NCI-H82 treated with DMSO at 0.1 percent for 48 hours (cell line): ENCODE data around the gene CD36.
"Not testable (repeated sequence)": the region's sequence is repeated elsewhere in the genome, so short reads cannot be mapped to it uniquely, and the experiment has no call there.

ENCODE experiments used
- DNase-seq: peaks from one replicate; lab custom pipeline; 2025; ENCODE audit not compliant: unreplicated experiment; lab: John Stamatoyannopoulos, UW

Gene CD36

GRCh38 chr7:80649011-80649410 is 10.6 kb downstream of the CD36 start:
- DNase-seq: no peak

DNA sequence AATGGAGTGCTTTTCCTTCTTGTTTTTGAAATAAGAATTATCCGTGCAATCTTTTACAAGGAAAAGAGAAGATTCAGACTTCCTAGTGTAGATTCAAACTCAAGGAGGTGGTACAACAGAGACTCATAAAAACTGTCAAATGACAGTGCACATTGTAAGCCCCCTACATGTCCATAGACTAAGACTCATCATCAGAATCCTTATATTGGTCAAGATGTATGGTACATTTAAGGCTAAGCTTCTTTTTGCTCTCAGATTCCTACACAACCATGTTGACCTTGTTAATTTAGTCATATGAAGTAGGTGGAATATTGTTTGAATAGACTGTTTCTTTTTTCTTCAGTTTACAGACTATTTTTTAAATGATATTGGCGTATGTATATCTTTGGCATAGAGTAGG is 11.6 kb downstream of the CD36 start:
- no peak for DNase-seq

DNA sequence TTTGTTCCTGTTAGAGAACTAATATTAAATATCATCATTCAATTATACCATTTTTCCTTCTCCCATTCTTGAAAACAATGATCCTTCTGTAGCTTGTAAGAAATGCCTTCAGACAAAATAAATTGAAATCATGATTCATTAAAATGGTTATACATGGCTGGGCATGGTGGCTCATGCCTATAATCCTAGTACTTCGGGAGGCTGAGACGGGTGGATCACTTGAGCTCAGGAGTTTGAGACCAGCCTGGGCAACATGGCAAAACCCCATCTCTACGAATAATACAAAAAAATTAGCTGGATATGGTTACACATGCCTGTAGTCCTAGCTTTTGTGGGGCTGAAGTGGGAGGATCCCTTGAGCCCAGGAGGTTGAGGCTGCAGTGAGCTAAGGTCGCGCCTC is 13.0 kb downstream of the CD36 start:
- no peak for DNase-seq

GRCh38 chr7:80653244-80653643 is 14.8 kb downstream of the CD36 start:
- DNase-seq: no peak

- no peak for DNase-seq
Observed at GRCh38 chr7:80654887-80655340, 16.5 kb downstream of the CD36 start.

- no peak for DNase-seq
Observed at GRCh38 chr7:80656029-80656428, 17.6 kb downstream of the CD36 start.

DNA sequence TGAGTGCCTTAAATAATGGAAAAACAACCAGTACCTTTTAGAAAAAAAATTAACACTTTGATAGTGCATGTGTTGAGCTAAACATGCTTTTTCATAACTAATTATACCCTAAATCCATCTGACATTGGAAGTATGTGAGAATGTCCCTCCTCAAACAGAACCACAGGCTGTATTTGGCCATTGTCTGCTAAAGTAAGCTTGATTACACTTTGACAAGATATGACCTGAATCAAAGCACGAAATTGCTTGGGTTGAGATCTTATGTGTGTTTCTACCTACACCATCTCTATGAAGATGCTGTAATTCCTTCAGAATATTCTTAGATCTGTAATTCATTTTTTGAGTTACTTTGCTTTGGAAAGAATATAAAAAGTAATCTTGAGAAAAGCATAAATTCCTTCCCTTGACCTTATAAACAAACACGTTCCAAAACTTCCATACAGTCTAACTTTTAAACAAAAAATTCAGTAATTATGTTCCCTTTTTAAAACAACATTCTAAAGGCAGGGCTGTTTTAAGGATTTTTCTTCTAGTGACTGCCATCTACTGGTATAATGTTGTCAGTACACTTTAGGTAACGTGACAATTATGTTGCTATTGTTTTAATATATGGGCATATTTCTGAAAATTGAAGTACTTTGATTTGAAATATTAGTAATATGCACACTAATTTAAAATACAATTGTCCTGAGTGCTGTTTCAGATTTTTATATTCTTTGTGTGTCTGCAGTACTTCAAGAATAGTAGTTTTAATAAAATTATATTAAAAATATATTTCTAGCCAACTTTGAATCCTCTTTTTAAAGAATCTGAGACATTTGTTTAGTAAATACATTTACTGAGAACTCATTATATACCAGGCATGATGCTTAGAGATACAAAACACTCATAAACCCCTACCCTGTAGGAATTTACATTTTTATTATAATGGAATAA is 20.9 kb downstream of the CD36 start:
- DNase-seq: no peak

DNA sequence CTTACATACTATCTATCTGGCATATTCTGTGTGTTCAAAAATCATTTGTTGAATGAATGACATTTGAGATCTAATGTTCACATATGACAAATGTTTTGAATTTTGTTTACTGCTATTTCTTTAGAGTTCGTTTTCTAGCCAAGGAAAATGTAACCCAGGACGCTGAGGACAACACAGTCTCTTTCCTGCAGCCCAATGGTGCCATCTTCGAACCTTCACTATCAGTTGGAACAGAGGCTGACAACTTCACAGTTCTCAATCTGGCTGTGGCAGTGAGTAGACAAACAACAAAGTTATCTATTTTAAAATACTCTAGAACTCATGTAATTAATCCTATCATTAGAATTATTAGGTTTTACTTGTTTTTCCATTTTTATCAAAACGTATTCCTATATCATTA is 22.5 kb downstream of the CD36 start:
- no peak for DNase-seq

DNA sequence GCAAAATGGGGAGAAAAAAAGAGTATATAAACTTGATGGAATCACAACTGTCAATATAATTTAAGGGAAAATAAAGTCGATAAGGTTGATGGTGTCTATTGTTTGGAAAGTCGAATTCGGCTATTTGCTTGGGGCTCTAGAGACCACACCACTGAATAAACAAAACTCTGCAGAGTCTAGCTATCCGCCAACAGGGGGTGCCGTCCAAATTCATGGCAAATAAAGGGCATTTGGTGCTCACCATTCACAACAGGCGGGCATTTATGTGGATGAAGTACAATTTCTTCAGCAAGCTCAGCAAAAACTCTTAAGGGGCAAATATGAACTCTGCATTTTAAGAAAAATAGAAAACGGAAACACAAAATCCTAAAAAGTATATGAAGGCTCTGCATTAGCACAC is 23.3 kb downstream of the CD36 start:
- no peak for DNase-seq

DNA sequence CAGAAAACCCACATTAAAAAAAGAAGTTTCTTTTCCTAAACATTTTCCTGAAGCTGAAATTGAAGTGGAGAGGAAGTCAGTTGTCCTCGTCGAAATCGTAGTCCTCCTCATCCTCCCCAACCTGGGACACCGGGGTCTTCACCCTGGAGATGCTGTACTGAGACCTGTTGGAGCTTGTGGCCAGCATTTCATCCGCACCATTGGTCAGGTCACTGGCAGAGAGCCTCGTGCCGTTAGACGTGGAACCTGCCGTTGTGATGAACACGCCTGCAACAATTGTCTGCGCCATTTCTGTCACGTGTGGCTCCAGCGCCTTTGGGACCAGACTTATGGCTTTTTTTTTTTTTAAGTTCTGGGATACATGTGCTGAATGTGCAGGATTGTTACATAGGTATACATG is 23.8 kb downstream of the CD36 start:
- no peak for DNase-seq

GRCh38 chr7:80665526-80665925 is 27.1 kb downstream of the CD36 start:
- DNase-seq: no peak

DNA sequence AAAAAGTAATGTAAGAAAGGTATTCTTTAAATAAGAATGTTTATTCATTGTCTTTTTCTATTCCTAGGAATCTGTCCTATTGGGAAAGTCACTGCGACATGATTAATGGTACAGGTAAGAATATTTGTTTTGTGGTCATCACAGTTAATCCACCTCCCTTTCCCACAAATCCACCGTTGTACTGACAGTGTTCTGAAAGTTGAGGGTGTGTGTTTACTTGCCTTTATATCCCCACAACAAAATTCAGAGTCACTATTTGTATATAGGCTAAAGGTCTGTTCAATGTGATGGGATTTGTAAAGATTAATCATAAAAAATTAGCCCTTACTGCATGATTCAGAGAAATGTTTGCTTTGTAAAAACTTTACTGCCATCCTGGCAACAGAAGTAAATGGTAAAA is 27.9 kb downstream of the CD36 start:
- no peak for DNase-seq

- not testable (repeated sequence) for DNase-seq
Observed at GRCh38 chr7:80669367-80669766, 30.9 kb downstream of the CD36 start.

DNA sequence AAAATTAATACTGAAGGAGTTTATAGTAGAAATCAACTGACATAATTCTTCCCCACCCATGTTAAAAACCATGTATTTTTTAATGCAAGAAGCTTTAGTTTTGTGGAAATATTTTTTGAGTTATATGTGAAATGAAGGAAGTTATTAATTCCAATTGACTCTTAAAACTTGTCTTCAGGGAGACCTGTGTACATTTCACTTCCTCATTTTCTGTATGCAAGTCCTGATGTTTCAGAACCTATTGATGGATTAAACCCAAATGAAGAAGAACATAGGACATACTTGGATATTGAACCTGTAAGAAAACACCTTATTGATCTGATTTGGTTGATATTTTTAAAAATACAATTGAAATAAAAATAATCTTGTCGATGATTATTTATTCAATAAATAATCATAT is 33.3 kb downstream of the CD36 start:
- no peak for DNase-seq

DNA sequence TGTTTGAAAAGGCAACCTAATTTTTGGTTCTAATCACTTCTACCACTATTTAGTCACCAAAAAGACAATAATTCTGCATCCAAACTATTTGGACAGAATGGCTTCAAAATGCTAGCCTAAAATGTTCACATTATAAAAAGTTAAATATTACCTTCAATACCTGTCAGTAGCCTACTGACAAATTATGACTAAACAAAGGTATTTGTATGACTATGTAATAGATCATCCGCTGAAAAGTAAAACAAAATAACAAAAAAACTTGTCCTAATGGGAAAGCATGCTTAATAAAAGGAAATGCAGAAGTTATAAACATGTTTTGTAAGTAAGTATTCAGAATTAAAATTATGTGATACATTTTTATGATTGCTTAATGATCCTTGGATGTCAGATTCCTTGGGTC is 36.6 kb downstream of the CD36 start:
- no peak for DNase-seq

- no peak for DNase-seq
Observed at GRCh38 chr7:80676404-80676803, 38.0 kb downstream of the CD36 start.

DNA sequence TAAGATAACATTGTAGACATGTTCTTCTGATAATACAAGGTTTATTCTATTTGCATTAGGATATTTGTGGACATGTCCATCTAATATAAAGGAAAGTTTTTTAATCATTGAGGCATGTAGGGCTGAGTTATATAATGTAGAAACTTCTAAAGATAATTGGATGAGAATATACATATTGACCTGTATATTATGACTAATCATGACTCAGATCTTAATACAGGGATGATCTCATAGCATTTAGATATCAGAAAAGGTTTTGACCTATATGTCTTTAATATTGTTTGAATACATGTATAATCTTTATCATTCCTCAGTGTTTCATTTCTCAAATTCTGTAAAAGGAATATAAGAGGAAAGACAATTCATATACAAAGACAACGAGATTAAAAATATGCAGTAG is 39.2 kb downstream of the CD36 start:
- no peak for DNase-seq

DNA sequence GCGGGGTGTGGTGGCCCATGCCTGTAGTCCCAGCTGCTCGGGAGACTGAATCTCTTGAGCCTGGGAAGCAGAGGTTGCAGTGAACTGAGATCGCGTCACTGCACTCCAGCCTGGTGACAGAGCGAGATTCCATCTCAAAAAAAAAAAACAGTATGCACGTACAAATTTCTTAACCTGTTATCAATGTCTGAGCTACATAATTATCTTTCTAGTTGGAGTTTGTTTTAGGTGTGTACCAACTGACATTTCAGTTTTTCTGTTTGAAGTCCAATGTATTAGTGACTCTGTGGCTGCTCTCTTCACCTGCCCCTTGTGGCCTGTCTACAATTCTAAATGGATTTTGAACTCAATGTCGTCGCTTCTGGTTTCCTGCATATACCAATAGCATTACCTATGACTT is 40.3 kb downstream of the CD36 start:
- no peak for DNase-seq

GRCh38 chr7:80679921-80680907 is 41.8 kb downstream of the CD36 start:
- no peak for DNase-seq

DNA sequence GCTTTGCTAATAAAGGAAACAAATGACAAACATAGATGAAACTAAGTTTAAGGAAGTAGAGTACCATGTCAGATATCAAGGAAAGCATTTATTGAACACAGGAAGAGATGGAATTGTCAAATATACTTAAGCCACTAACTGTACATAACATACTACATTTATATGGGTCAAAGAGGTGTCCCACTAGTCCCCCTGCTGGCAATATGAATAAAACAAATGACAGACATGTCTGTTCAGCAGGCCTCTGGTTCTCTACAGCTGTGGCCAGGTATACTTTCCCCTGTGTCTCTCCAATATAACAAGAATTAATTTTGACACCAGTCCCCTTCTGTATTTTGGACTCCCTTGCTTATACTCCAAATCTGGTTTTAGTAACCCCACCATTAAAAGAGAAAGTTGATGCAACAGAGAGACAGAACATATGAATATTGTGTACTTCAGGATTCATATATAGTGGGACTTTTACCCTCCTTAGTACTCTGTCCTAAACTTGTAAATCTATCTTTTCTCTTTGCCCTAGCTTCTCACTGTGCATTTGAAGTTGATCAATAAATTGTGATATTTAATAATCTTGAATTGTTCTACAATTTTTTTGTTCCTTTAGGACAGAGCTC is 42.9 kb downstream of the CD36 start:
- peak; percentile 8 for DNase-seq

- DNase-seq: no peak
Observed at GRCh38 chr7:80682744-80683143, 44.3 kb downstream of the CD36 start.
